ENCODE measurements around the gene SULT6B1.
A peak's percentile ranks its signal among the peaks of the same experiment; 100 is the strongest.

GRCh38 chr2:37219046-37219445 lies 30.6 kb upstream of the SULT6B1 start:
- TF ChIP-seq POLR2AphosphoS5 (IDR thresholded peaks at IDR 0.05; ENCODE audit: insufficient read depth in 1 of 2, low read depth in 1 of 2) (peak in 1 of 2 donors; percentile 90), CTCF (IDR thresholded peaks at IDR 0.05) (no peak), POLR2A (IDR thresholded peaks at IDR 0.05) (no peak)
